ENCODE measurements around the gene BPHL.
"Not testable (repeated sequence)": the region's sequence is repeated elsewhere in the genome, so short reads cannot be mapped to it uniquely, and the experiment has no call there.

BPHL gene

GRCh38 chr6:3193102-3193849 is 74.8 kb downstream of the BPHL start:
- peaks cover 5% of the 10 kb centered on the region for H3K27me3 Mint-ChIP-seq
- no peak for DNase-seq

GRCh38 chr6:3194535-3195419 is 76.3 kb downstream of the BPHL start:
- Mint-ChIP-seq H3K27me3 (peaks cover 9% of the 10 kb centered on the region), H3K36me3 (ENCODE audit: low read depth) (no peaks in the 10 kb centered on the region), H3K9me3 (no peaks in the 10 kb centered on the region), H3K4me3 (no peak overlapping the region), H3K27ac (no peak overlapping the region), H3K4me1 (ENCODE audit: low read depth) (no peaks in the 10 kb centered on the region)
- no peak for DNase-seq

More at GRCh38 chr6:3193102-3193849, 74.8 kb downstream of the BPHL start:
- Mint-ChIP-seq H3K36me3 (ENCODE audit: low read depth) (no peaks in the 10 kb centered on the region), H3K9me3 (no peaks in the 10 kb centered on the region), H3K4me1 (ENCODE audit: low read depth) (no peaks in the 10 kb centered on the region), H3K27ac (no peak overlapping the region), H3K4me3 (no peak overlapping the region)

- Mint-ChIP-seq H3K36me3 (ENCODE audit: low read depth) (no peaks in the 10 kb centered on the region), H3K4me1 (ENCODE audit: low read depth) (no peaks in the 10 kb centered on the region), H3K4me3 (no peak overlapping the region), H3K9me3 (no peaks in the 10 kb centered on the region), H3K27ac (no peak overlapping the region), H3K27me3 (peaks cover 9% of the 10 kb centered on the region)
- no peak for DNase-seq
Measured at GRCh38 chr6:3195420-3195694, 76.8 kb downstream of the BPHL start.

GRCh38 chr6:3195695-3196497 is 77.4 kb downstream of the BPHL start:
- no peak overlapping the region for H3K4me3 Mint-ChIP-seq
- H3K27ac Mint-ChIP-seq: no peak overlapping the region
- peaks cover 9% of the 10 kb centered on the region for H3K27me3 Mint-ChIP-seq
- no peaks in the 10 kb centered on the region for H3K4me1 Mint-ChIP-seq (ENCODE audit: low read depth)
- DNase-seq: no peak
- H3K36me3 Mint-ChIP-seq (ENCODE audit: low read depth): no peaks in the 10 kb centered on the region
- no peaks in the 10 kb centered on the region for H3K9me3 Mint-ChIP-seq

- H3K27ac Mint-ChIP-seq: no peak overlapping the region
- no peaks in the 10 kb centered on the region for H3K4me1 Mint-ChIP-seq (ENCODE audit: low read depth)
- H3K36me3 Mint-ChIP-seq (ENCODE audit: low read depth): no peaks in the 10 kb centered on the region
- no peaks in the 10 kb centered on the region for H3K9me3 Mint-ChIP-seq
- no peak for DNase-seq
- peaks cover 11% of the 10 kb centered on the region for H3K27me3 Mint-ChIP-seq
- H3K4me3 Mint-ChIP-seq: no peak overlapping the region
Measured at GRCh38 chr6:3196770-3197169, 78.3 kb downstream of the BPHL start.

- not testable (repeated sequence) for H3K27ac Mint-ChIP-seq; H3K36me3 Mint-ChIP-seq (ENCODE audit: low read depth); DNase-seq; H3K4me1 Mint-ChIP-seq (ENCODE audit: low read depth); H3K9me3 Mint-ChIP-seq; H3K4me3 Mint-ChIP-seq
- peaks cover 12% of the 10 kb centered on the region for H3K27me3 Mint-ChIP-seq
Measured at GRCh38 chr6:3197734-3198133, 79.2 kb downstream of the BPHL start.

GRCh38 chr6:3199382-3199781 is 80.9 kb downstream of the BPHL start:
- Mint-ChIP-seq H3K4me3 (no peak overlapping the region), H3K36me3 (ENCODE audit: low read depth) (no peaks in the 10 kb centered on the region), H3K9me3 (no peaks in the 10 kb centered on the region), H3K27me3 (peaks cover 21% of the 10 kb centered on the region), H3K27ac (no peak overlapping the region), H3K4me1 (ENCODE audit: low read depth) (no peaks in the 10 kb centered on the region)
- no peak for DNase-seq

GRCh38 chr6:3200682-3201081 is 82.2 kb downstream of the BPHL start:
- DNase-seq: no peak
- Mint-ChIP-seq H3K27me3 (peaks cover 26% of the 10 kb centered on the region), H3K9me3 (no peaks in the 10 kb centered on the region), H3K4me1 (ENCODE audit: low read depth) (peaks cover under 1% of the 10 kb centered on the region), H3K4me3 (no peak overlapping the region), H3K27ac (no peak overlapping the region), H3K36me3 (ENCODE audit: low read depth) (no peaks in the 10 kb centered on the region)

- H3K36me3 Mint-ChIP-seq (ENCODE audit: low read depth): no peaks in the 10 kb centered on the region
- no peaks in the 10 kb centered on the region for H3K9me3 Mint-ChIP-seq
- no peak for DNase-seq
- H3K27me3 Mint-ChIP-seq: peaks cover 34% of the 10 kb centered on the region
- peaks cover 5% of the 10 kb centered on the region for H3K4me1 Mint-ChIP-seq (ENCODE audit: low read depth)
- no peak overlapping the region for H3K4me3 Mint-ChIP-seq
- no peak overlapping the region for H3K27ac Mint-ChIP-seq
Measured at GRCh38 chr6:3201388-3201787, 82.9 kb downstream of the BPHL start.
